Prostate gland (tissue), 2 donors: ENCODE results near the gene ARHGAP26. TPM values are rescaled to one million over a fixed set of nuclear protein-coding genes. Genes with fewer than 3 reads are reported as not detected.

ENCODE experiments used
- DNase-seq: peaks from one replicate; pipeline ENCODE4 v3.0.0-alpha.2; 2019; ENCODE audit warnings: low spot score
- H3K27ac ChIP-seq, 2 donors: fragments of 200-600 bp; sonication (generic); 2 replicates each; pipeline ENCODE4 v1.5.1; 2017 to 2019
- H3K27me3 ChIP-seq: fragments of 200-600 bp; sonication (generic); replicated peaks from 2 replicates; pipeline ENCODE4 v1.5.1; 2019; ENCODE audit not compliant: insufficient read depth
- H3K36me3 ChIP-seq, 2 donors: fragments of 200-600 bp; sonication (generic); 1 replicate in 1 of 2; 2 replicates in 1 of 2; pipeline versions ENCODE4 v1.5.1 to v1.8.1; 2017 to 2019
- H3K4me1 ChIP-seq: fragments of 200-600 bp; sonication (generic); replicated peaks from 2 replicates; pipeline ENCODE4 v1.5.1; 2019
- H3K4me3 ChIP-seq, 2 donors: fragments of 200-600 bp; sonication (generic); 2 replicates each; pipeline ENCODE4 v1.5.1; 2017 to 2019
- H3K9me3 ChIP-seq: fragments of 200-600 bp; sonication (generic); 2 replicates; pipeline ENCODE4 v1.5.1; 2017
- POLR2A ChIP-seq: fragments of 450-650 bp; IDR thresholded peaks from one replicate; pipeline ENCODE4 v1.6.1; 2016; ENCODE audit warnings: antibody characterized with exemption, mild to moderate bottlenecking
- POLR2AphosphoS5 ChIP-seq: sonication (generic); formaldehyde crosslinking; IDR thresholded peaks from one replicate; pipeline ENCODE4 v1.6.1; 2017; ENCODE audit warnings: antibody characterized with exemption
- WGBS: methylation state at CpG from one replicate; pipeline ENCODE4 v1.1.5; 2018; 5-methylcytosine and 5-hydroxymethylcytosine counted together
- intact Hi-C: fragments of 100-400 bp; cut with DNase I; formaldehyde crosslinking; loops from one replicate; pipeline ENCODE4 v1.14.2; 2022
- total RNA-seq, 2 donors: library from RNA; depleted of rRNA; stranded (reverse); fragments of >200 nt; gene quantifications; one replicate each; pipeline ENCODE4 v1.1.0, GENCODE V29; 2016
- TF ChIP-seq, protein P1 (sequence below), 4 experiments: fragments of 200-600 bp in 2 of 4; fragments of 450-650 bp in 2 of 4; sonication (generic) in 2 of 4; IDR thresholded peaks; 1 replicate in 3 of 4; 2 replicates in 1 of 4; pipeline ENCODE4 v1.5.1; 2016 to 2019; ENCODE audit warnings: antibody characterized with exemption in 4 of 4, mild to moderate bottlenecking in 2 of 4, moderate library complexity in 2 of 4

The ARHGAP26 gene
- total RNA-seq, 2 donors from 2014 or later, result 11.7 to 39.8 TPM

DNA sequence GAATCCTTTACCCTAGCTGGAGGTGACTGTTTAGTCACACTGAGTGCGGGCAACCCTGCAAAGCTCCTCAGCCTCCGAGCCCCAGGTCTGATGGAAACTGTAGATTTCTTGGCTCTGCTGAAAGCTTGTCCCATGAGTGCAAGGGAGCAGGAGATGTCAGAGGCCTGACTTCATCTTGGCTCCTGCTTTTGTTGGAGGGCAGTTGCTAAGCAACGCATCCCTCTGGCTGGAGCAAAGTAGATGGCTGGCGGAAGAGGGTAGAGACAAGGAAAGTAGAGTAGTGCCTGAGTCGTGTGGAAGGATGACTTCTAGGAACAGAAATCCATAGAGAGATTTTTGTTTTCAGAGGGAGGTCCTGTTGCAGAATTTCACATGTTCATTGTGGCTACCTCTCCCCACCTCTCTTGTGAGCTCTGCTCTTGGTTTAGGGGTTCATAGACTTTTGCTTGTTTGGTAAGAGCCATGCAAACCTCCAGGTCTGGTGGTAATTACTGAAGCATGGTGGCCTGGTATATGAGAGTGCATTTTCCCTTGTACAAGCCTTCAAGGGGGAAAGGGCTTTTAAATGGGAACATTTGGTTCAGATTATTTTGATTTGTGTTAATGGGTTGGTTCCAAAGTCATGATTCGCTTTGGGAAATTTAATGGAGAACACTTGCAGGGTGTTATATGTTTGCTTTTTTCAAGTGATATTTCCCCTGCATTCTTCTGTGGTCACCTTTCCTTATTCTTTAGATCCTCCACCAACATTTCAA is 71.5 kb downstream of the ARHGAP26 start:
- Histone ChIP-seq H3K27me3 (no peaks in the 10 kb centered on the region), H3K27ac (no peak overlapping the region), H3K9me3 (no peaks in the 10 kb centered on the region), H3K4me3 (no peak overlapping the region), H3K36me3 (no peaks in the 10 kb centered on the region), H3K4me1 (no peaks in the 10 kb centered on the region)
- 65% methylated on average over 6 of the region's 6 CpGs for WGBS
- intact Hi-C loops, result no loop called here
- TF ChIP-seq POLR2AphosphoS5 (no peak), POLR2A (no peak)
- TF ChIP-seq, protein P1, sequence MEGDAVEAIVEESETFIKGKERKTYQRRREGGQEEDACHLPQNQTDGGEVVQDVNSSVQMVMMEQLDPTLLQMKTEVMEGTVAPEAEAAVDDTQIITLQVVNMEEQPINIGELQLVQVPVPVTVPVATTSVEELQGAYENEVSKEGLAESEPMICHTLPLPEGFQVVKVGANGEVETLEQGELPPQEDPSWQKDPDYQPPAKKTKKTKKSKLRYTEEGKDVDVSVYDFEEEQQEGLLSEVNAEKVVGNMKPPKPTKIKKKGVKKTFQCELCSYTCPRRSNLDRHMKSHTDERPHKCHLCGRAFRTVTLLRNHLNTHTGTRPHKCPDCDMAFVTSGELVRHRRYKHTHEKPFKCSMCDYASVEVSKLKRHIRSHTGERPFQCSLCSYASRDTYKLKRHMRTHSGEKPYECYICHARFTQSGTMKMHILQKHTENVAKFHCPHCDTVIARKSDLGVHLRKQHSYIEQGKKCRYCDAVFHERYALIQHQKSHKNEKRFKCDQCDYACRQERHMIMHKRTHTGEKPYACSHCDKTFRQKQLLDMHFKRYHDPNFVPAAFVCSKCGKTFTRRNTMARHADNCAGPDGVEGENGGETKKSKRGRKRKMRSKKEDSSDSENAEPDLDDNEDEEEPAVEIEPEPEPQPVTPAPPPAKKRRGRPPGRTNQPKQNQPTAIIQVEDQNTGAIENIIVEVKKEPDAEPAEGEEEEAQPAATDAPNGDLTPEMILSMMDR (IDR thresholded peaks at IDR 0.05), result no peak
- DNase-seq, result no peak

DNA sequence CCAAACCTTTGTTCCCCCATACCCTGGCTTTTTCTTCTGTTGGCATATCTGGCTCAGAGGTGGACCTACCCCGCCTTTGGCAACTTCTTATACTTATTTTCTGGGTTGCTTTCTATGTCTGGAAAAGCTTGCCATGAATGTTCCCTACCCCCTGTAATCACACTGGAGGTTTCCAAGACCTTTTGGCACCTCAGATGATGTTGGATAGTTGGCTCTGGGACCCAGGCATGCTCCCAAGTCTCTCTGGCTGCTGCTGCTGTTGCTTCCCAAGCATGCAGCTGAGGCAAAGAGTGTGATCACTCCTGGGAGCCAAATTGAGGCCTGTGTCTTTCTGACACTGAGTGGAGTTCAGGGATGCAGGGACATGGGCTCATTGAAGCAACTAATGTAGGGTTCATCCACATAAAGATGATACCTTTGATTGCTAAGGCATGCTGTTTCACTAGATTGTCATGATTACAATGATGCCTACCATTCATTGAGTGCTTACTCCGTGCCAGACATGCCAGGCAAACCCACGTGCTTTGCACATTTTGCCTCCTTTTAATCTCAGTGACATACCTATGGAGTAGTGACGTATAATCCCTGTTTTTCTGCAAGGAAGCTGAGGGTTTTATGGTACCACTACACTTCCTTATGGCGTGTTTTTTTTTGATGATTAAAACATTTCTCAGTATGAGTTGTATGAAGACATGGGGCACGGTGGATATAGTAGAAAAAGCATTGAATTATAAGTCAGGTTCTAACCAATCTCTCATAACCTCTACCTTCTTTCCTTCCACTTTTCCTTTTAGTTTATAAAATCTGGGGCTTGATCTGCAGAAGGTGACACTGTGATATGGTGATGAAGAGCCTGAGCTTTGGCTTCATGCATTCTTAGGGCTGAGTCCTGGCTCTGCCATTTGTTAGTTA is 73.1 kb downstream of the ARHGAP26 start:
- Histone ChIP-seq H3K4me1 (no peaks in the 10 kb centered on the region), H3K4me3 (no peak overlapping the region), H3K27ac (no peak overlapping the region), H3K9me3 (no peaks in the 10 kb centered on the region), H3K36me3 (no peaks in the 10 kb centered on the region), H3K27me3 (no peaks in the 10 kb centered on the region)
- WGBS, result 89% methylated on average over 6 of the region's 6 CpGs
- TF ChIP-seq POLR2AphosphoS5 (no peak), POLR2A (no peak)
- TF ChIP-seq, protein P1 (IDR thresholded peaks at IDR 0.05), result no peak
- intact Hi-C loops, result no loop called here
- no peak for DNase-seq

GRCh38 chr5:142844866-142845265 is 74.7 kb downstream of the ARHGAP26 start:
- H3K4me1 ChIP-seq, result no peaks in the 10 kb centered on the region
- DNase-seq, result no peak
- TF ChIP-seq POLR2A, result no peak
- TF ChIP-seq, protein P1 (IDR thresholded peaks at IDR 0.05), result no peak
- no peak for TF ChIP-seq POLR2AphosphoS5
- intact Hi-C loops, result no loop called here
- H3K9me3 ChIP-seq, result no peaks in the 10 kb centered on the region
- no peak overlapping the region for H3K27ac ChIP-seq
- H3K4me3 ChIP-seq, result no peak overlapping the region
- no peaks in the 10 kb centered on the region for H3K27me3 ChIP-seq
- no peaks in the 10 kb centered on the region for H3K36me3 ChIP-seq
- WGBS, result 90% methylated on average over 7 of the region's 7 CpGs

DNA sequence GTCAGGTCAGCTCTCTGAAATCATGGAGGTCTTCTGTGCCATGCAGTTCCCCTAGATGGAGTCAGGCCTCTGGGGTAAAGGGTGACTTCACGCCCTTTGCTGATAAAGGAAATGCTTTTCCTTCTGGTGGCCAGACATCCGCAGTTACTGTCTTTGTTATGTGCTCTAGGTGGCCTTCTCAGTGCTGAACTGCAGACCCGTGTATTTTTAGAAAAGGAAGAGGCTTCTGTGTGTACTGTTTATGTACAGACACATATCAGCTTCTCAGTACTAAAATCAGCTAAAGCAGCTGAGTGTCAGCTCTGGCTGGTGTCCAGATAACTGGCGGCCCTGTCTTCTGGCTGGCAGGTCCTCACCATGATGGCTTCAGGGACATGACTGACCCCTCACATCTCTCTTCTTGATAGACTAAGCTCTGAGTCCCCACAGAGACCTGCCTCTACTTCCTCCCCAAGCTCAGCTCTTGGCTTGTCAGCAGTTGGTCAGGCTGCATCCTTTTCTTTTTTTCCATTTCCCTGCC is 75.3 kb downstream of the ARHGAP26 start:
- H3K4me3 ChIP-seq, result no peak overlapping the region
- H3K27me3 ChIP-seq, result no peaks in the 10 kb centered on the region
- TF ChIP-seq POLR2AphosphoS5 (no peak), POLR2A (no peak)
- TF ChIP-seq, protein P1 (IDR thresholded peaks at IDR 0.05), result no peak
- no peaks in the 10 kb centered on the region for H3K36me3 ChIP-seq
- WGBS, result 59% methylated on average over 4 of the region's 4 CpGs
- H3K4me1 ChIP-seq, result no peaks in the 10 kb centered on the region
- intact Hi-C loops, result no loop called here
- no peaks in the 10 kb centered on the region for H3K9me3 ChIP-seq
- no peak overlapping the region for H3K27ac ChIP-seq
- DNase-seq, result no peak
